ENCODE measurements around the gene STH.
"Not testable (repeated sequence)": the region's sequence is repeated elsewhere in the genome, so short reads cannot be mapped to it uniquely, and the experiment has no call there.

The STH gene

DNA sequence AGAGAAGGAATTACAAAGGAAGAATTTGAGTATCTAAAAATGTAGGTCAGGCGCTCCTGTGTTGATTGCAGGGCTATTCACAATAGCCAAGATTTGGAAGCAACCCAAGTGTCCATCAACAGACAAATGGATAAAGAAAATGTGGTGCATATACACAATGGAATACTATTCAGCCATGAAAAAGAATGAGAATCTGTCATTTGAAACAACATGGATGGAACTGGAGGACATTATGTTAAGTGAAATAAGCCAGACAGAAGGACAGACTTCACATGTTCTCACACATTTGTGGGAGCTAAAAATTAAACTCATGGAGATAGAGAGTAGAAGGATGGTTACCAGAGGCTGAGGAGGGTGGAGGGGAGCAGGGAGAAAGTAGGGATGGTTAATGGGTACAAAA is 7.0 kb downstream of the STH start:
- DNase-seq (ENCODE audit: low spot score) = not testable (repeated sequence)

DNA sequence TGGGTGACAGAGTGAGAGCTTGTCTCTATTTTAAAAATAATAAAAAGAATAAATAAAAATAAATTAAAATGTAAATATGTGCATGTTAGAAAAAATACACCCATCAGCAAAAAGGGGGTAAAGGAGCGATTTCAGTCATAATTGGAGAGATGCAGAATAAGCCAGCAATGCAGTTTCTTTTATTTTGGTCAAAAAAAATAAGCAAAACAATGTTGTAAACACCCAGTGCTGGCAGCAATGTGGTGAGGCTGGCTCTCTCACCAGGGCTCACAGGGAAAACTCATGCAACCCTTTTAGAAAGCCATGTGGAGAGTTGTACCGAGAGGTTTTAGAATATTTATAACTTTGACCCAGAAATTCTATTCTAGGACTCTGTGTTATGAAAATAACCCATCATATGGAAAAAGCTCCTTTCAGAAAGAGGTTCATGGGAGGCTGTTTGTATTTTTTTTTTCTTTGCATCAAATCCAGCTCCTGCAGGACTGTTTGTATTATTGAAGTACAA is 8.5 kb downstream of the STH start:
- DNase-seq (ENCODE audit: low spot score) = no peak

DNA sequence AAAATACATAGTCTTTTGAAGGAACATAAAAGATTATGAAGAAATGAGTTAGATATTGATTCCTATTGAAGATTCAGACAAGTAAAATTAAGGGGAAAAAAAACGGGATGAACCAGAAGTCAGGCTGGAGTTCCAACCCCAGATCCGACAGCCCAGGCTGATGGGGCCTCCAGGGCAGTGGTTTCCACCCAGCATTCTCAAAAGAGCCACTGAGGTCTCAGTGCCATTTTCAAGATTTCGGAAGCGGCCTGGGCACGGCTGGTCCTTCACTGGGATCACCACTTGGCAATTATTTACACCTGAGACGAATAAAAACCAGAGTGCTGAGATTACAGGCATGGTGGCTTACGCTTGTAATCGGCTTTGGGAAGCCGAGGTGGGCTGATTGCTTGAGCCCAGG is 9.5 kb downstream of the STH start:
- no peak for DNase-seq (ENCODE audit: low spot score)

DNA sequence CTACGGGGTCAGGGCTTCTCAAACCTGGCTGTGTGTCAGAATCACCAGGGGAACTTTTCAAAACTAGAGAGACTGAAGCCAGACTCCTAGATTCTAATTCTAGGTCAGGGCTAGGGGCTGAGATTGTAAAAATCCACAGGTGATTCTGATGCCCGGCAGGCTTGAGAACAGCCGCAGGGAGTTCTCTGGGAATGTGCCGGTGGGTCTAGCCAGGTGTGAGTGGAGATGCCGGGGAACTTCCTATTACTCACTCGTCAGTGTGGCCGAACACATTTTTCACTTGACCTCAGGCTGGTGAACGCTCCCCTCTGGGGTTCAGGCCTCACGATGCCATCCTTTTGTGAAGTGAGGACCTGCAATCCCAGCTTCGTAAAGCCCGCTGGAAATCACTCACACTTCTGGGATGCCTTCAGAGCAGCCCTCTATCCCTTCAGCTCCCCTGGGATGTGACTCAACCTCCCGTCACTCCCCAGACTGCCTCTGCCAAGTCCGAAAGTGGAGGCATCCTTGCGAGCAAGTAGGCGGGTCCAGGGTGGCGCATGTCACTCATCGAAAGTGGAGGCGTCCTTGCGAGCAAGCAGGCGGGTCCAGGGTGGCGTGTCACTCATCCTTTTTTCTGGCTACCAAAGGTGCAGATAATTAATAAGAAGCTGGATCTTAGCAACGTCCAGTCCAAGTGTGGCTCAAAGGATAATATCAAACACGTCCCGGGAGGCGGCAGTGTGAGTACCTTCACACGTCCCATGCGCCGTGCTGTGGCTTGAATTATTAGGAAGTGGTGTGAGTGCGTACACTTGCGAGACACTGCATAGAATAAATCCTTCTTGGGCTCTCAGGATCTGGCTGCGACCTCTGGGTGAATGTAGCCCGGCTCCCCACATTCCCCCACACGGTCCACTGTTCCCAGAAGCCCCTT is 10.9 kb downstream of the STH start:
- no peak for DNase-seq (ENCODE audit: low spot score)

DNA sequence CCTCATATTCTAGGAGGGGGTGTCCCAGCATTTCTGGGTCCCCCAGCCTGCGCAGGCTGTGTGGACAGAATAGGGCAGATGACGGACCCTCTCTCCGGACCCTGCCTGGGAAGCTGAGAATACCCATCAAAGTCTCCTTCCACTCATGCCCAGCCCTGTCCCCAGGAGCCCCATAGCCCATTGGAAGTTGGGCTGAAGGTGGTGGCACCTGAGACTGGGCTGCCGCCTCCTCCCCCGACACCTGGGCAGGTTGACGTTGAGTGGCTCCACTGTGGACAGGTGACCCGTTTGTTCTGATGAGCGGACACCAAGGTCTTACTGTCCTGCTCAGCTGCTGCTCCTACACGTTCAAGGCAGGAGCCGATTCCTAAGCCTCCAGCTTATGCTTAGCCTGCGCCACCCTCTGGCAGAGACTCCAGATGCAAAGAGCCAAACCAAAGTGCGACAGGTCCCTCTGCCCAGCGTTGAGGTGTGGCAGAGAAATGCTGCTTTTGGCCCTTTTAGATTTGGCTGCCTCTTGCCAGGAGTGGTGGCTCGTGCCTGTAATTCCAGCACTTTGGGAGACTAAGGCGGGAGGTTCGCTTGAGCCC is 11.6 kb downstream of the STH start:
- no peak for DNase-seq (ENCODE audit: low spot score)

DNA sequence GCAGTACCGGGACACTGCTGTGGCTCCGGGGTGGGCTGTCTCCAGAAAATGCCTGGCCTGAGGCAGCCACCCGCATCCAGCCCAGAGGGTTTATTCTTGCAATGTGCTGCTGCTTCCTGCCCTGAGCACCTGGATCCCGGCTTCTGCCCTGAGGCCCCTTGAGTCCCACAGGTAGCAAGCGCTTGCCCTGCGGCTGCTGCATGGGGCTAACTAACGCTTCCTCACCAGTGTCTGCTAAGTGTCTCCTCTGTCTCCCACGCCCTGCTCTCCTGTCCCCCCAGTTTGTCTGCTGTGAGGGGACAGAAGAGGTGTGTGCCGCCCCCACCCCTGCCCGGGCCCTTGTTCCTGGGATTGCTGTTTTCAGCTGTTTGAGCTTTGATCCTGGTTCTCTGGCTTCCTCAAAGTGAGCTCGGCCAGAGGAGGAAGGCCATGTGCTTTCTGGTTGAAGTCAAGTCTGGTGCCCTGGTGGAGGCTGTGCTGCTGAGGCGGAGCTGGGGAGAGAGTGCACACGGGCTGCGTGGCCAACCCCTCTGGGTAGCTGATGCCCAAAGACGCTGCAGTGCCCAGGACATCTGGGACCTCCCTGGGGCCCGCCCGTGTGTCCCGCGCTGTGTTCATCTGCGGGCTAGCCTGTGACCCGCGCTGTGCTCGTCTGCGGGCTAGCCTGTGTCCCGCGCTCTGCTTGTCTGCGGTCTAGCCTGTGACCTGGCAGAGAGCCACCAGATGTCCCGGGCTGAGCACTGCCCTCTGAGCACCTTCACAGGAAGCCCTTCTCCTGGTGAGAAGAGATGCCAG is 12.9 kb downstream of the STH start:
- no peak for DNase-seq (ENCODE audit: low spot score)

DNA sequence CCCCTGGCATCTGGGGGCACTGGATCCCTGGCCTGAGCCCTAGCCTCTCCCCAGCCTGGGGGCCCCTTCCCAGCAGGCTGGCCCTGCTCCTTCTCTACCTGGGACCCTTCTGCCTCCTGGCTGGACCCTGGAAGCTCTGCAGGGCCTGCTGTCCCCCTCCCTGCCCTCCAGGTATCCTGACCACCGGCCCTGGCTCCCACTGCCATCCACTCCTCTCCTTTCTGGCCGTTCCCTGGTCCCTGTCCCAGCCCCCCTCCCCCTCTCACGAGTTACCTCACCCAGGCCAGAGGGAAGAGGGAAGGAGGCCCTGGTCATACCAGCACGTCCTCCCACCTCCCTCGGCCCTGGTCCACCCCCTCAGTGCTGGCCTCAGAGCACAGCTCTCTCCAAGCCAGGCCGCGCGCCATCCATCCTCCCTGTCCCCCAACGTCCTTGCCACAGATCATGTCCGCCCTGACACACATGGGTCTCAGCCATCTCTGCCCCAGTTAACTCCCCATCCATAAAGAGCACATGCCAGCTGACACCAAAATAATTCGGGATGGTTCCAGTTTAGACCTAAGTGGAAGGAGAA is 13.5 kb downstream of the STH start:
- DNase-seq (ENCODE audit: low spot score) = no peak

DNA sequence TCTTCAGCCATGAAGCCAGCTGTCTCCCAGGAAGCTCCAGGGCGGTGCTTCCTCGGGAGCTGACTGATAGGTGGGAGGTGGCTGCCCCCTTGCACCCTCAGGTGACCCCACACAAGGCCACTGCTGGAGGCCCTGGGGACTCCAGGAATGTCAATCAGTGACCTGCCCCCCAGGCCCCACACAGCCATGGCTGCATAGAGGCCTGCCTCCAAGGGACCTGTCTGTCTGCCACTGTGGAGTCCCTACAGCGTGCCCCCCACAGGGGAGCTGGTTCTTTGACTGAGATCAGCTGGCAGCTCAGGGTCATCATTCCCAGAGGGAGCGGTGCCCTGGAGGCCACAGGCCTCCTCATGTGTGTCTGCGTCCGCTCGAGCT is 14.1 kb downstream of the STH start:
- no peak for DNase-seq (ENCODE audit: low spot score)

DNA sequence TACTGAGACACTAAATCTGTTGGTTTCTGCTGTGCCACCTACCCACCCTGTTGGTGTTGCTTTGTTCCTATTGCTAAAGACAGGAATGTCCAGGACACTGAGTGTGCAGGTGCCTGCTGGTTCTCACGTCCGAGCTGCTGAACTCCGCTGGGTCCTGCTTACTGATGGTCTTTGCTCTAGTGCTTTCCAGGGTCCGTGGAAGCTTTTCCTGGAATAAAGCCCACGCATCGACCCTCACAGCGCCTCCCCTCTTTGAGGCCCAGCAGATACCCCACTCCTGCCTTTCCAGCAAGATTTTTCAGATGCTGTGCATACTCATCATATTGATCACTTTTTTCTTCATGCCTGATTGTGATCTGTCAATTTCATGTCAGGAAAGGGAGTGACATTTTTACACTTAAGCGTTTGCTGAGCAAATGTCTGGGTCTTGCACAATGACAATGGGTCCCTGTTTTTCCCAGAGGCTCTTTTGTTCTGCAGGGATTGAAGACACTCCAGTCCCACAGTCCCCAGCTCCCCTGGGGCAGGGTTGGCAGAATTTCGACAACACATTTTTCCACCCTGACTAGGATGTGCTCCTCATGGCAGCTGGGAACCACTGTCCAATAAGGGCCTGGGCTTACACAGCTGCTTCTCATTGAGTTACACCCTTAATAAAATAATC is 14.6 kb downstream of the STH start:
- no peak for DNase-seq (ENCODE audit: low spot score)

DNA sequence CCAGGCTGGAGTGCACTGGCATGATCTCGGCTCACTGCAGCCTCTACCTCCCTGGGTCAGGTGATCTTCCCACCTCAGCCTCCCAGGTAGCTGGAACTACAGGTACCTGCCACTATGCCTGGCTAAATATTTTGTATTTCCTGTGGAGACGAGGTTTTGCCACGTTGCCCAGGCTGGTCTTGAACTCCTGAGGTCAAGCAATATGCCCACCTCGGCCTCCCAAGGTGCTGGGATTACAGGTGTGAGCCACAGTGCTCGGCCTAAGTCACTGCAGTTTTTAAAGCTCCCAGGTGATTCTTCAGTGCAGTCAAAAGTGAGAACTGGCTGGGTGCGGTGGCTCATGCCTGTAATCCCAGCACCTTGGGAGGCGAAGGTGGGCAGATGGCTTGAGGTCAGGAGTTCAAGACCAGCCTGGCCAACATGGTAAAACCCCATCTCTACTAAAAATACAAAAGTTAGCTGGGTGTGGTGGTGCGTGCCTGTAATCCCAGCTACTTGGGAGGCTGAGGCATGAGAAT is 20.4 kb downstream of the STH start:
- not testable (repeated sequence) for DNase-seq (ENCODE audit: low spot score)

DNA sequence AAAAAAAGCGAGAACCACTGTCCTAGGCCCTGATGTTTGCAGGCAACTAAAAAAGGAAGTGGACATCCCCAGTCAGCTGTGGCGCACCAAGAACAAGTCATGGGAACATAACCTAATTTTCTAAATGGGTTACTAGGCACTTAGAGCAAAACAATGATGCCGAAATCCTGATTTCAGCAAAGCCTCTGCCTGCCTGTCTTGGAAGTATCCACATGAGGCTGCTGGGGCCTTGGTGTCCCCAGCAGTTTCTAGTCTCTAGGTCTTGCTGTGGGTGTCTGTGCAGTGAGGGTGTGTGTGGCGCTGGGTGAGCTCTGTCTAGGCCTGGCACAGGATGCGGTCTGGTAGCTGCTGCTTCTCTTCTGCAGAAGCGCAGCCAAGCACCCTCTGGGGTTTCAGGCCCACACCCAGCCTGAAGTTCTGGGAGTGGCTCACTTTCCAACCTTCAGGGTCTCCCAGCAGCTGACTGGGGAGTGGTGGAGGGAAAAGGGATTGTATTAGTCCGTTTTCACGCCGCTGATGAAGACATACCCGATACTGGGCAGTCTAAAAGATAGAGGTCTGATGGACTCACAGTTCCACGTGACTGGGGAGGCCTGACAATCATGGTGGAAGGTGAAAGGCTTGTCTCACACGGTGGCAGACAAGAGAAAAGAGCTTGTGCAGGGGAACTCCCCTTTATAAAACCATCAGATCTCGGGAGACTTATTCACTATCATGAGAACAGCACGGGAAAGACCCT is 21.1 kb downstream of the STH start:
- DNase-seq (ENCODE audit: low spot score) = no peak

DNA sequence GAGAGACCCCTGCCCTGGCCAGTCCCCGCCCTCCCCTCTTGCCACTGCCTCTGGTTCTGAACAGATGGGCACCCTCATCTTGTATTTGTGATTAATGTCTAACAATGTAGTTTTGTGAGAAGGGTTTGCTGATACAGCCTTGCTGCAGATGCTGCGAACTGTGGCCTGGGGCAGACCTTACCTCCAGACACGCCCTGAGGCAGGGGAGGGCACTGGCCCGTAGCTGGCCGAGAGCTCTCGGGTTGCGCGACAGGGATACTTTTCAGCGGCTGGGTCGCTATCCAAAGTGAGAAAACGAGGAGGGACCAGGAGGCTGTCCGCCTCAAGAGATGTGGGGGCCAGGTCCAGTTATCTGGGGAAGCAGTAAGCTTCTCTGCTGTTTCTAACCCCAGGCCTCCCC is 21.9 kb downstream of the STH start:
- no peak for DNase-seq (ENCODE audit: low spot score)

DNA sequence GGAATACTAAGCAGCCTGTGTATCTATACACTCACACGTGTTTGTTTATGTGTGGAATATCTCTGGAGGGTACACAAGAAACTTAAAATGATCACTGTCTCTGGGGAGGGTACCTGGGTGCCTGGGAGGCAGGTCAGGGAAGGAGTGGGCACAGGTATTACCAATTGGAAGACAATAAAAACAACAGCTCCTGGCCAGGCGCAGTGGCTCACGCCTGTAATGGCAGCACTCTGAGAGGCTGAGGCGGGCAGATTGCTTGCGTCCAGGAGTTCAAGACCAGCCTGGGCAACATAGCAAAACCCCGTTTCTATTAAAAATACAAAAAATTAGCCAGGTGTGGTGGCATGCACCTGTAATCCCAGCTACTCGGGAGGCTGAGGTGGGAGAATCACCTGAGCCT is 24.3 kb downstream of the STH start:
- not testable (repeated sequence) for DNase-seq (ENCODE audit: low spot score)

DNA sequence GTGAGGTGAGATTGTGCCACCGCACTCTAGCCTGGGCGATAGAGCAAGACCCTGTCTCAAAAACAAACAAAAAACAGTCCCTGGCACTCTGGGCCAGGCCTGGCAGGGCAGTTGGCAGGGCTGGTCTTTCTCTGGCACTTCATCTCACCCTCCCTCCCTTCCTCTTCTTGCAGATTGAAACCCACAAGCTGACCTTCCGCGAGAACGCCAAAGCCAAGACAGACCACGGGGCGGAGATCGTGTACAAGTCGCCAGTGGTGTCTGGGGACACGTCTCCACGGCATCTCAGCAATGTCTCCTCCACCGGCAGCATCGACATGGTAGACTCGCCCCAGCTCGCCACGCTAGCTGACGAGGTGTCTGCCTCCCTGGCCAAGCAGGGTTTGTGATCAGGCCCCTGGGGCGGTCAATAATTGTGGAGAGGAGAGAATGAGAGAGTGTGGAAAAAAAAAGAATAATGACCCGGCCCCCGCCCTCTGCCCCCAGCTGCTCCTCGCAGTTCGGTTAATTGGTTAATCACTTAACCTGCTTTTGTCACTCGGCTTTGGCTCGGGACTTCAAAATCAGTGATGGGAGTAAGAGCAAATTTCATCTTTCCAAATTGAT is 24.8 kb downstream of the STH start:
- no peak for DNase-seq (ENCODE audit: low spot score)

DNA sequence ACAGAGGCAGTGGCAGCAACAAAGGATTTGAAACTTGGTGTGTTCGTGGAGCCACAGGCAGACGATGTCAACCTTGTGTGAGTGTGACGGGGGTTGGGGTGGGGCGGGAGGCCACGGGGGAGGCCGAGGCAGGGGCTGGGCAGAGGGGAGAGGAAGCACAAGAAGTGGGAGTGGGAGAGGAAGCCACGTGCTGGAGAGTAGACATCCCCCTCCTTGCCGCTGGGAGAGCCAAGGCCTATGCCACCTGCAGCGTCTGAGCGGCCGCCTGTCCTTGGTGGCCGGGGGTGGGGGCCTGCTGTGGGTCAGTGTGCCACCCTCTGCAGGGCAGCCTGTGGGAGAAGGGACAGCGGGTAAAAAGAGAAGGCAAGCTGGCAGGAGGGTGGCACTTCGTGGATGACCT is 25.5 kb downstream of the STH start:
- no peak for DNase-seq (ENCODE audit: low spot score)

DNA sequence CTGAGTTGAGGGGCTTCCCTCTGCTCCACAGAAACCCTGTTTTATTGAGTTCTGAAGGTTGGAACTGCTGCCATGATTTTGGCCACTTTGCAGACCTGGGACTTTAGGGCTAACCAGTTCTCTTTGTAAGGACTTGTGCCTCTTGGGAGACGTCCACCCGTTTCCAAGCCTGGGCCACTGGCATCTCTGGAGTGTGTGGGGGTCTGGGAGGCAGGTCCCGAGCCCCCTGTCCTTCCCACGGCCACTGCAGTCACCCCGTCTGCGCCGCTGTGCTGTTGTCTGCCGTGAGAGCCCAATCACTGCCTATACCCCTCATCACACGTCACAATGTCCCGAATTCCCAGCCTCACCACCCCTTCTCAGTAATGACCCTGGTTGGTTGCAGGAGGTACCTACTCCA is 26.0 kb downstream of the STH start:
- DNase-seq (ENCODE audit: low spot score) = no peak

DNA sequence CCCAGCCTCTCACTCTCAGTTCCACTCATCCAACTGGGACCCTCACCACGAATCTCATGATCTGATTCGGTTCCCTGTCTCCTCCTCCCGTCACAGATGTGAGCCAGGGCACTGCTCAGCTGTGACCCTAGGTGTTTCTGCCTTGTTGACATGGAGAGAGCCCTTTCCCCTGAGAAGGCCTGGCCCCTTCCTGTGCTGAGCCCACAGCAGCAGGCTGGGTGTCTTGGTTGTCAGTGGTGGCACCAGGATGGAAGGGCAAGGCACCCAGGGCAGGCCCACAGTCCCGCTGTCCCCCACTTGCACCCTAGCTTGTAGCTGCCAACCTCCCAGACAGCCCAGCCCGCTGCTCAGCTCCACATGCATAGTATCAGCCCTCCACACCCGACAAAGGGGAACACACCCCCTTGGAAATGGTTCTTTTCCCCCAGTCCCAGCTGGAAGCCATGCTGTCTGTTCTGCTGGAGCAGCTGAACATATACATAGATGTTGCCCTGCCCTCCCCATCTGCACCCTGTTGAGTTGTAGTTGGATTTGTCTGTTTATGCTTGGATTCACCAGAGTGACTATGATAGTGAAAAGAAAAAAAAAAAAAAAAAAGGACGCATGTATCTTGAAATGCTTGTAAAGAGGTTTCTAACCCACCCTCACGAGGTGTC is 26.6 kb downstream of the STH start:
- no peak for DNase-seq (ENCODE audit: low spot score)

DNA sequence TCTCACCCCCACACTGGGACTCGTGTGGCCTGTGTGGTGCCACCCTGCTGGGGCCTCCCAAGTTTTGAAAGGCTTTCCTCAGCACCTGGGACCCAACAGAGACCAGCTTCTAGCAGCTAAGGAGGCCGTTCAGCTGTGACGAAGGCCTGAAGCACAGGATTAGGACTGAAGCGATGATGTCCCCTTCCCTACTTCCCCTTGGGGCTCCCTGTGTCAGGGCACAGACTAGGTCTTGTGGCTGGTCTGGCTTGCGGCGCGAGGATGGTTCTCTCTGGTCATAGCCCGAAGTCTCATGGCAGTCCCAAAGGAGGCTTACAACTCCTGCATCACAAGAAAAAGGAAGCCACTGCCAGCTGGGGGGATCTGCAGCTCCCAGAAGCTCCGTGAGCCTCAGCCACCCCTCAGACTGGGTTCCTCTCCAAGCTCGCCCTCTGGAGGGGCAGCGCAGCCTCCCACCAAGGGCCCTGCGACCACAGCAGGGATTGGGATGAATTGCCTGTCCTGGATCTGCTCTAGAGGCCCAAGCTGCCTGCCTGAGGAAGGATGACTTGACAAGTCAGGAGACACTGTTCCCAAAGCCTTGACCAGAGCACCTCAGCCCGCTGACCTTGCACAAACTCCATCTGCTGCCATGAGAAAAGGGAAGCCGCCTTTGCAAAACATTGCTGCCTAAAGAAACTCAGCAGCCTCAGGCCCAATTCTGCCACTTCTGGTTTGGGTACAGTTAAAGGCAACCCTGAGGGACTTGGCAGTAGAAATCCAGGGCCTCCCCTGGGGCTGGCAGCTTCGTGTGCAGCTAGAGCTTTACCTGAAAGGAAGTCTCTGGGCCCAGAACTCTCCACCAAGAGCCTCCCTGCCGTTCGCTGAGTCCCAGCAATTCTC is 27.4 kb downstream of the STH start:
- DNase-seq (ENCODE audit: low spot score) = no peak
